PC-9 (cell line): Measurements from ENCODE around the gene C1orf21.

Source experiments
- CTCF ChIP-seq: fragments of 200-600 bp; sonication (generic); conservative IDR thresholded peaks from 2 replicates; pipeline ENCODE4 v1.6.1; 2017; ENCODE audit warnings: mixed run types, antibody characterized with exemption, mild to moderate bottlenecking, moderate library complexity
- EZH2 ChIP-seq: fragments of 200-600 bp; sonication (generic); IDR thresholded peaks from 2 replicates; pipeline ENCODE4 v1.8.0; 2017; ENCODE audit warnings: antibody characterized with exemption, low read depth

- TF ChIP-seq EZH2 (no peak), CTCF (no peak)
Measured at GRCh38 chr1:184576822-184577221, 190.0 kb downstream of the C1orf21 start.
